Astrocyte (in vitro differentiated cells and primary cell): ENCODE results near the gene FAAH2.

Experiments
- CTCF ChIP-seq: IDR thresholded peaks from 2 replicates; pipeline ENCODE4 v1.5.1; 2011; ENCODE audit warnings: low read depth, mild to moderate bottlenecking, inconsistent platforms, low read length, moderate library complexity; ENCODE audit not compliant: insufficient read depth
- EZH2 ChIP-seq: IDR thresholded peaks from 2 replicates; pipeline ENCODE4 v1.6.1; 2012; ENCODE audit warnings: mild to moderate bottlenecking, low read length, inconsistent platforms; ENCODE audit not compliant: insufficient read depth

GRCh38 chrX:57417827-57418226 lies 131.3 kb downstream of the FAAH2 start:
- no peak for TF ChIP-seq CTCF
- TF ChIP-seq EZH2, result no peak
